ENCODE measurements around the gene ZMIZ1. TPM values are rescaled to one million over a fixed set of nuclear protein-coding genes. Genes with fewer than 3 reads are reported as not detected.

Gene ZMIZ1
- total RNA-seq, 2 experiments from 2014 or later, result 14.6 to 15.5 TPM

DNA sequence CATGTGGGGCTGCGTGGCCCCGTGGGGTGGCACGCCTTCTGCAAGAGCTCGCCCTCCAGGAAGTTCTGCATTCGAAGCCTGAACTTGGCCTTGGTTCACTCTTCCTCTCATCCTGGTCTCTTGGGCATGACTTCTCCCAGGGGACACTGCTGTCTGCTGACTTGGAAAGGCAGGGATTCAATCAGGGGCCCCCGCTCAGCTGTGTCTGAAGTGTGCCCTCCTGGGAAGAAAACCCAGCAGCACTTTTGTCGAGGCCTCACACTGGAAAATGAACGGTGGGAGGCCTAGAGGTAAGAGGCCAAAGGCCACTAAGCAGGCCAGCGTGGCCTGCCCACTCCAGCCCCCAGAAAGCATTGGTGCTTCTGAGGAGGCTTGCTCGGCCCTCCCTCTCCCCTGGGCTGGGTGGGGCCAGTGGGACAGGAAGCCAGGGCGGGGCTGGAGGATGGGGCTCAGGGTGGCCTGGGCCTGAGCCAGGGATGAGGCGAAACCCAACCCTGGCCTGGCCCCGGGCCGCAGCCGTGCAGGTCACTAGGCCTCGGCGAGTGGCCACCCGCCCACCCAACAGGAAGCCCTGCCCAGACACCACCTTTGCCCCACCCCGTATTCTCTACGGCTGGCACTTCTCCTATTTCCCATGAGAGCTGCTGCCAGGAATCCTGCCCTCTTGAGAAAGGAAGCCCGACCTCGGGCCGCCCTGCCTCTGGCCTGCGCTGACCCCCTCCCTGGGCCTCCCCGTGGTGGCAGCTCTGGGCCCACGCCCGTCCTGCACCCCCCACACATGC lies 81.1 kb downstream of the ZMIZ1 start:
- POLR2A ChIA-PET, result interaction anchor here (1.3 kb wide), 1 partner anchor 12 kb away, joined by 4 read pairs; no protein-coding TSS in a partner anchor
- ATAC-seq (ENCODE audit: poor library complexity) (peak; percentile 69), DNase-seq (peak in 11 of 14 experiments; percentile 11 to 64 (median 46))
- no peaks in the 10 kb centered on the region for H3K27me3 ChIP-seq (ENCODE audit: control insufficient read depth in 1 of 2, insufficient read depth in 2 of 2, low read length in 2 of 2)
- H3K4me1 ChIP-seq (ENCODE audit: insufficient read depth, low read length), result peaks cover 70% of the 10 kb centered on the region
- H3K27me3 Mint-ChIP-seq, result no peaks in the 10 kb centered on the region
- no peak overlapping the region for H3K4me3 Mint-ChIP-seq
- H3K27ac ChIP-seq (ENCODE audit: low read depth in 1 of 2, low read length in 2 of 2), result peak overlapping the region; percentile 5 to 22
- H3K4me3 ChIP-seq (ENCODE audit: low read length), result no peak overlapping the region
- peak overlapping the region; percentile 75 for H3K27ac Mint-ChIP-seq
- peaks cover 57% of the 10 kb centered on the region for H3K4me1 Mint-ChIP-seq (ENCODE audit: low read depth)
- no peaks in the 10 kb centered on the region for H3K36me3 Mint-ChIP-seq (ENCODE audit: low read depth)
- CTCF ChIA-PET, result no interaction called here
- no peaks in the 10 kb centered on the region for H3K9me3 ChIP-seq (ENCODE audit: control insufficient read depth in 1 of 2, insufficient read depth in 1 of 2, low read length in 2 of 2)
- TF ChIP-seq, protein P1, sequence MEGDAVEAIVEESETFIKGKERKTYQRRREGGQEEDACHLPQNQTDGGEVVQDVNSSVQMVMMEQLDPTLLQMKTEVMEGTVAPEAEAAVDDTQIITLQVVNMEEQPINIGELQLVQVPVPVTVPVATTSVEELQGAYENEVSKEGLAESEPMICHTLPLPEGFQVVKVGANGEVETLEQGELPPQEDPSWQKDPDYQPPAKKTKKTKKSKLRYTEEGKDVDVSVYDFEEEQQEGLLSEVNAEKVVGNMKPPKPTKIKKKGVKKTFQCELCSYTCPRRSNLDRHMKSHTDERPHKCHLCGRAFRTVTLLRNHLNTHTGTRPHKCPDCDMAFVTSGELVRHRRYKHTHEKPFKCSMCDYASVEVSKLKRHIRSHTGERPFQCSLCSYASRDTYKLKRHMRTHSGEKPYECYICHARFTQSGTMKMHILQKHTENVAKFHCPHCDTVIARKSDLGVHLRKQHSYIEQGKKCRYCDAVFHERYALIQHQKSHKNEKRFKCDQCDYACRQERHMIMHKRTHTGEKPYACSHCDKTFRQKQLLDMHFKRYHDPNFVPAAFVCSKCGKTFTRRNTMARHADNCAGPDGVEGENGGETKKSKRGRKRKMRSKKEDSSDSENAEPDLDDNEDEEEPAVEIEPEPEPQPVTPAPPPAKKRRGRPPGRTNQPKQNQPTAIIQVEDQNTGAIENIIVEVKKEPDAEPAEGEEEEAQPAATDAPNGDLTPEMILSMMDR (IDR thresholded peaks at IDR 0.05), result no peak
- no peaks in the 10 kb centered on the region for H3K9me3 Mint-ChIP-seq
- intact Hi-C loops (cut with DNase I, micrococcal nuclease), result loop anchor here in 1 of 2 experiments (5.0 kb wide), 1 partner anchor 78 kb away; no protein-coding TSS in a partner anchor
- no peaks in the 10 kb centered on the region for H3K36me3 ChIP-seq (ENCODE audit: insufficient read depth, low read length)

- TF ChIP-seq, protein P1 (IDR thresholded peaks at IDR 0.05), result no peak
- no peak for ATAC-seq (ENCODE audit: poor library complexity)
- no peak for DNase-seq
- H3K27ac Mint-ChIP-seq, result peak overlapping the region; percentile 61
- no peaks in the 10 kb centered on the region for H3K27me3 Mint-ChIP-seq
- H3K27ac ChIP-seq (ENCODE audit: low read depth in 1 of 2, low read length in 2 of 2), result no peak overlapping the region
- no peaks in the 10 kb centered on the region for H3K36me3 Mint-ChIP-seq (ENCODE audit: low read depth)
- H3K36me3 ChIP-seq (ENCODE audit: insufficient read depth, low read length), result no peaks in the 10 kb centered on the region
- H3K9me3 ChIP-seq (ENCODE audit: control insufficient read depth in 1 of 2, insufficient read depth in 1 of 2, low read length in 2 of 2), result no peaks in the 10 kb centered on the region
- ChIA-PET CTCF (no interaction called here), POLR2A (no interaction called here)
- no peaks in the 10 kb centered on the region for H3K27me3 ChIP-seq (ENCODE audit: control insufficient read depth in 1 of 2, insufficient read depth in 2 of 2, low read length in 2 of 2)
- peaks cover 54% of the 10 kb centered on the region for H3K4me1 Mint-ChIP-seq (ENCODE audit: low read depth)
- intact Hi-C loops (cut with DNase I, micrococcal nuclease), result no loop called here
- peak overlapping the region; percentile 58 for H3K4me3 Mint-ChIP-seq
- peaks cover 65% of the 10 kb centered on the region for H3K4me1 ChIP-seq (ENCODE audit: insufficient read depth, low read length)
- no peak overlapping the region for H3K4me3 ChIP-seq (ENCODE audit: low read length)
- no peaks in the 10 kb centered on the region for H3K9me3 Mint-ChIP-seq
Measured at GRCh38 chr10:79150444-79150754, 81.6 kb downstream of the ZMIZ1 start.

GRCh38 chr10:79152423-79152817 lies 83.7 kb downstream of the ZMIZ1 start:
- Mint-ChIP-seq H3K27ac (no peak overlapping the region), H3K4me3 (no peak overlapping the region), H3K9me3 (no peaks in the 10 kb centered on the region), H3K4me1 (ENCODE audit: low read depth) (peaks cover 34% of the 10 kb centered on the region), H3K27me3 (no peaks in the 10 kb centered on the region), H3K36me3 (ENCODE audit: low read depth) (no peaks in the 10 kb centered on the region)
- Histone ChIP-seq H3K9me3 (ENCODE audit: control insufficient read depth in 1 of 2, insufficient read depth in 1 of 2, low read length in 2 of 2) (no peaks in the 10 kb centered on the region), H3K4me1 (ENCODE audit: insufficient read depth, low read length) (peaks cover 44% of the 10 kb centered on the region), H3K27me3 (ENCODE audit: control insufficient read depth in 1 of 2, insufficient read depth in 2 of 2, low read length in 2 of 2) (no peaks in the 10 kb centered on the region), H3K27ac (ENCODE audit: low read depth in 1 of 2, low read length in 2 of 2) (no peak overlapping the region), H3K36me3 (ENCODE audit: insufficient read depth, low read length) (no peaks in the 10 kb centered on the region), H3K4me3 (ENCODE audit: low read length) (no peak overlapping the region)
- CTCF ChIA-PET, result no interaction called here
- ATAC-seq (ENCODE audit: poor library complexity) (no peak), DNase-seq (no peak)
- POLR2A ChIA-PET, result no interaction called here
- TF ChIP-seq, protein P1 (IDR thresholded peaks at IDR 0.05), result no peak
- intact Hi-C loops (cut with DNase I, micrococcal nuclease), result no loop called here

Data from CD4-positive, alpha-beta T cell (primary cell).